CD14-positive monocyte (primary cell): Measurements from ENCODE around the gene SPR. TPM values are rescaled to one million over a fixed set of nuclear protein-coding genes. Genes with fewer than 3 reads are reported as not detected.

Source experiments
- DNase-seq, 3 donors: peaks; one replicate each; pipeline ENCODE4 v3.0.0-alpha.2; 2011 to 2022
- H2AFZ ChIP-seq: 2 replicates; pipeline ENCODE4 v1.6.0; 2012; ENCODE audit warnings: mild to moderate bottlenecking, low read depth, low read length, inconsistent platforms; ENCODE audit not compliant: insufficient read depth, poor library complexity, severe bottlenecking
- H3K27ac ChIP-seq, 2 donors: 1 replicate in 1 of 2; 2 replicates in 1 of 2; pipeline ENCODE4 v1.5.1; 2012 to 2013; ENCODE audit warnings: low read length in 2 of 2, control low read depth in 1 of 2, inconsistent platforms in 1 of 2, low read depth in 1 of 2, mild to moderate bottlenecking in 1 of 2
- H3K27me3 ChIP-seq, 2 donors: one replicate each; pipeline versions ENCODE4 v1.6.0 to v1.6.1; 2011 to 2013; ENCODE audit warnings: low read length in 2 of 2; ENCODE audit not compliant: control insufficient read depth in 2 of 2, insufficient read depth in 2 of 2
- H3K36me3 ChIP-seq, 2 donors: replicated peaks in 1 of 2; 1 replicate in 1 of 2; 2 replicates in 1 of 2; pipeline versions ENCODE4 v1.5.1 to v1.6.1; 2012 to 2013; ENCODE audit warnings: low read length in 2 of 2, control low read depth in 1 of 2, inconsistent platforms in 1 of 2, mild to moderate bottlenecking in 1 of 2; ENCODE audit not compliant: insufficient read depth in 2 of 2, control insufficient read depth in 1 of 2
- H3K4me1 ChIP-seq, 2 donors: 1 replicate in 1 of 2; 2 replicates in 1 of 2; pipeline versions ENCODE4 v1.5.1 to v1.6.1; 2012 to 2013; ENCODE audit warnings: low read length in 2 of 2, control low read depth in 1 of 2, inconsistent platforms in 1 of 2, mild to moderate bottlenecking in 1 of 2, moderate library complexity in 1 of 2; ENCODE audit not compliant: insufficient read depth in 2 of 2, control insufficient read depth in 1 of 2
- H3K4me2 ChIP-seq: replicated peaks from 2 replicates; pipeline ENCODE3; 2012; ENCODE audit warnings: low read length, moderate library complexity, mild to moderate bottlenecking; ENCODE audit not compliant: poor library complexity, severe bottlenecking; ENCODE audit errors: extremely low read depth
- H3K4me3 ChIP-seq, 3 experiments: fragments of 200-600 bp in 1 of 3; sonication (generic) in 1 of 3; replicated peaks in 1 of 3; 1 replicate in 2 of 3; 2 replicates in 1 of 3; pipeline ENCODE4 v1.5.1; 2011 to 2013; ENCODE audit warnings: low read length in 3 of 3, mild to moderate bottlenecking in 3 of 3, control low read depth in 2 of 3, low read depth in 2 of 3, inconsistent platforms in 1 of 3, moderate library complexity in 1 of 3
- H3K79me2 ChIP-seq: 2 replicates; pipeline ENCODE4 v1.6.0; 2012; ENCODE audit warnings: mild to moderate bottlenecking, control low read depth, inconsistent platforms, low read length, moderate library complexity; ENCODE audit not compliant: insufficient read depth
- H3K9ac ChIP-seq: 2 replicates; pipeline ENCODE4 v1.6.0; 2017; ENCODE audit warnings: low read length, mild to moderate bottlenecking; ENCODE audit not compliant: insufficient read depth, poor library complexity, severe bottlenecking
- H3K9me3 ChIP-seq, 2 donors: replicated peaks in 1 of 2; 1 replicate in 1 of 2; 2 replicates in 1 of 2; pipeline versions ENCODE4 v1.5.1 to v1.6.1; 2012 to 2013; ENCODE audit warnings: low read length in 2 of 2, control low read depth in 1 of 2; ENCODE audit not compliant: control insufficient read depth in 1 of 2, insufficient read depth in 1 of 2
- H4K20me1 ChIP-seq: 2 replicates; pipeline ENCODE4 v1.6.0; 2012; ENCODE audit warnings: mild to moderate bottlenecking, low read length, control low read depth, moderate library complexity; ENCODE audit not compliant: insufficient read depth
- H3K27ac Mint-ChIP-seq, 7 donors: one replicate each; pipeline ENCODE4 v1.8.0; 2020; ENCODE audit warnings: mild to moderate bottlenecking in 7 of 7, mixed read lengths in 7 of 7, moderate library complexity in 6 of 7, inconsistent platforms in 2 of 7
- H3K27me3 Mint-ChIP-seq, 3 donors: one replicate each; pipeline ENCODE4 v1.8.0; 2021 to 2022; ENCODE audit warnings: low read depth in 3 of 3, mild to moderate bottlenecking in 3 of 3, mixed read lengths in 3 of 3, moderate library complexity in 3 of 3, inconsistent platforms in 1 of 3
- H3K36me3 Mint-ChIP-seq, 2 donors: one replicate each; pipeline ENCODE4 v1.8.0; 2020; ENCODE audit warnings: mixed read lengths in 2 of 2, inconsistent platforms in 1 of 2, mild to moderate bottlenecking in 1 of 2
- H3K4me1 Mint-ChIP-seq: one replicate; pipeline ENCODE4 v1.8.0; 2020; ENCODE audit warnings: mild to moderate bottlenecking, mixed read lengths
- H3K4me3 Mint-ChIP-seq, 2 donors: one replicate each; pipeline ENCODE4 v1.8.0; 2020; ENCODE audit warnings: mild to moderate bottlenecking in 2 of 2, mixed read lengths in 2 of 2, moderate library complexity in 1 of 2
- H3K9me3 Mint-ChIP-seq, 7 donors: one replicate each; pipeline ENCODE4 v1.8.0; 2020 to 2022; ENCODE audit warnings: mixed read lengths in 7 of 7, mild to moderate bottlenecking in 6 of 7, moderate library complexity in 6 of 7, inconsistent platforms in 2 of 7
- WGBS: methylation state at CpG from one replicate; pipeline ENCODE4 v1.1.5; 2013; ENCODE audit warnings: missing lambda C conversion rate; ENCODE audit not compliant: insufficient coverage; 5-methylcytosine and 5-hydroxymethylcytosine counted together
- intact Hi-C, 2 donors: fragments of 100-400 bp; cut with micrococcal nuclease; formaldehyde crosslinking; loops; one replicate each; pipeline versions ENCODE4 v1.15.0 to v1.15.1; 2023
- polyA plus RNA-seq, 3 donors: library from polyadenylated mRNA; depleted of rRNA in 1 of 3; unstranded in 2 of 3; stranded (reverse) in 1 of 3; fragments of 300-500 nt in 2 of 3; fragments of >200 nt in 1 of 3; fragmentation: Illumina TruSeq in 2 of 3; gene quantifications; 1 replicate in 2 of 3; 2 replicates in 1 of 3; pipeline ENCODE4 v1.2.3, GENCODE V29; 2012 to 2021
- TF ChIP-seq, protein P1 (sequence below): fragments of 200-600 bp; IDR thresholded peaks from one replicate; pipeline ENCODE4 v1.8.0; 2022; ENCODE audit warnings: antibody characterized with exemption, mild to moderate bottlenecking

Gene SPR
- polyA plus RNA-seq, 3 donors, result 2.9 to 12.5 (median 7.6) TPM

DNA sequence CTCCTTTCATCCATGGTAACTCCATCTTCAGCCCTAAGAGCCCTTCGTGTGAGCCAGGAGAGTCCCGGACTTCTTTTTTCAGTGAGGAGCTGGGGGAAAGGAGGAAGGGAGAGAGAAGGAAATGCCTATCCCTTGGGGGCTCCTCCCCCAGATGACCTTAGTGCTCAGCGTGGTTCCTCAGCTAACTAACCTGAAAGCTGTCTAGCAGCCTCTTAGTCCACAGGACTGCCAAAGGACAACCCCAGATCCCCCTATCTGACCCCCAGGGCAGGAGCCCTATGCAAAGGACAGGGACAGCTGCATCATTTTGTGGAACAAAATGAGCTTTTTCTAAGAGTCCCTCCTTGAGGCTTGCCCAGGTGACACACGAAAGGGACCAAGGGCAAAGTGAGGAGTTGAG is 7.9 kb downstream of the SPR start:
- Mint-ChIP-seq H3K27me3 (peaks cover 49 to 56% (median 51%) of the 10 kb centered on the region in 3 donors), H3K4me3 (peak overlapping the region in 1 of 2 donors; percentile 51), H3K4me1 (peaks cover 29% of the 10 kb centered on the region), H3K9me3 (peaks cover 0 to 4% (median 2%) of the 10 kb centered on the region in 7 donors), H3K27ac (no peak overlapping the region), H3K36me3 (peaks cover 4% of the 10 kb centered on the region in 2 donors)
- WGBS, result 43% methylated on average over 1 of the region's 4 CpGs
- Histone ChIP-seq H3K27ac (no peak overlapping the region), H3K9ac (no peak overlapping the region), H3K4me2 (no peak overlapping the region), H3K9me3 (no peaks in the 10 kb centered on the region), H3K36me3 (no peaks in the 10 kb centered on the region), H4K20me1 (no peaks in the 10 kb centered on the region), H3K79me2 (no peaks in the 10 kb centered on the region), H3K4me3 (no peak overlapping the region), H3K27me3 (peaks cover 14 to 41% of the 10 kb centered on the region in 2 donors), H2AFZ (peak overlapping the region; percentile 24), H3K4me1 (peaks cover 14 to 20% of the 10 kb centered on the region in 2 donors)
- intact Hi-C loops, result no loop called here
- TF ChIP-seq, protein P1, sequence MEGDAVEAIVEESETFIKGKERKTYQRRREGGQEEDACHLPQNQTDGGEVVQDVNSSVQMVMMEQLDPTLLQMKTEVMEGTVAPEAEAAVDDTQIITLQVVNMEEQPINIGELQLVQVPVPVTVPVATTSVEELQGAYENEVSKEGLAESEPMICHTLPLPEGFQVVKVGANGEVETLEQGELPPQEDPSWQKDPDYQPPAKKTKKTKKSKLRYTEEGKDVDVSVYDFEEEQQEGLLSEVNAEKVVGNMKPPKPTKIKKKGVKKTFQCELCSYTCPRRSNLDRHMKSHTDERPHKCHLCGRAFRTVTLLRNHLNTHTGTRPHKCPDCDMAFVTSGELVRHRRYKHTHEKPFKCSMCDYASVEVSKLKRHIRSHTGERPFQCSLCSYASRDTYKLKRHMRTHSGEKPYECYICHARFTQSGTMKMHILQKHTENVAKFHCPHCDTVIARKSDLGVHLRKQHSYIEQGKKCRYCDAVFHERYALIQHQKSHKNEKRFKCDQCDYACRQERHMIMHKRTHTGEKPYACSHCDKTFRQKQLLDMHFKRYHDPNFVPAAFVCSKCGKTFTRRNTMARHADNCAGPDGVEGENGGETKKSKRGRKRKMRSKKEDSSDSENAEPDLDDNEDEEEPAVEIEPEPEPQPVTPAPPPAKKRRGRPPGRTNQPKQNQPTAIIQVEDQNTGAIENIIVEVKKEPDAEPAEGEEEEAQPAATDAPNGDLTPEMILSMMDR, result no peak
- no peak for DNase-seq

DNA sequence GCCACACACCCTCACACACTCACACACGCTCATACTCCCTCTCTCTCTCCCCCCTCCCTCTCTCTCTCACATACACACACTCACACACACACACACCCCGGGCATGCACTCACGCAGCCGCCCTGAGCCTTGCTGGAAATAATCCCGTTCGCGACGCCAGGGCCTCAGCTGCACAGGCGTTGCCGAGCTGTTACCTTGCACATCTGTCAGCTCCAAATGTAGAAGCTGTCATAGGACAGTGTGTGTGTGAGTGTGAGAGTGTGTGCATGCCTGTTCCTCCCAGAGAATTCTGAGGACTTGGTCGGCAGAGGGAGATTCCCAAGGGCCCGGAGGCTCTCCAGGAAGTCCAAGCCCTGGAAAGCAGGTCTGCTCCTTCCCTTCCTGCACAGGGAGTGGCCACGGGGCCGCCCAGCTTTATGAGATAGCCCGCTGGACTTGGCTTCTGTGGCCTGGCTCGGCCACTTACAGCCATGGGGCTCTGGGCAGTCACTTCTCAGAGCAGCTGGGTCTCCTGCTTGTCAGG is 8.6 kb downstream of the SPR start:
- H3K79me2 ChIP-seq, result no peaks in the 10 kb centered on the region
- H3K9me3 ChIP-seq, result no peaks in the 10 kb centered on the region
- Mint-ChIP-seq H3K36me3 (peaks cover 4% of the 10 kb centered on the region in 2 donors), H3K27ac (no peak overlapping the region), H3K4me1 (peaks cover 25% of the 10 kb centered on the region), H3K27me3 (peaks cover 51 to 60% (median 57%) of the 10 kb centered on the region in 3 donors), H3K9me3 (peaks cover 0 to 2% (median under 1%) of the 10 kb centered on the region in 7 donors), H3K4me3 (peak overlapping the region in 1 of 2 donors; percentile 51)
- H4K20me1 ChIP-seq, result no peaks in the 10 kb centered on the region
- H2AFZ ChIP-seq, result peak overlapping the region; percentile 24
- H3K4me3 ChIP-seq, result no peak overlapping the region
- intact Hi-C loops, result no loop called here
- 19% methylated on average over 14 of the region's 16 CpGs for WGBS
- no peak overlapping the region for H3K9ac ChIP-seq
- peaks cover 14 to 41% of the 10 kb centered on the region in 2 donors for H3K27me3 ChIP-seq
- TF ChIP-seq, protein P1, result no peak
- DNase-seq, result no peak
- H3K27ac ChIP-seq, result no peak overlapping the region
- H3K36me3 ChIP-seq, result no peaks in the 10 kb centered on the region
- peaks cover 12 to 16% of the 10 kb centered on the region in 2 donors for H3K4me1 ChIP-seq
- H3K4me2 ChIP-seq, result no peak overlapping the region
